HG02970 (cell line): ENCODE measurements around the gene LBH.

Experiments
- ATAC-seq: cut with Tn5 transposase; IDR thresholded peaks from one replicate; pipeline ENCODE4 v1.9.1; 2021; ENCODE audit warnings: mild to moderate bottlenecking, moderate library complexity, moderate number of reproducible peaks; ENCODE audit not compliant: unreplicated experiment, low FRiP score

LBH gene

GRCh38 chr2:30293303-30293921, 62.1 kb downstream of the LBH start:
- ATAC-seq, result no peak

GRCh38 chr2:30294133-30294532, 62.8 kb downstream of the LBH start:
- no peak for ATAC-seq

GRCh38 chr2:30296496-30296895, 65.2 kb downstream of the LBH start:
- ATAC-seq, result no peak

- no peak for ATAC-seq
Observed at GRCh38 chr2:30298302-30298701, 67.0 kb downstream of the LBH start.

GRCh38 chr2:30300122-30300455, 68.8 kb downstream of the LBH start:
- no peak for ATAC-seq

- ATAC-seq, result no peak
Observed at GRCh38 chr2:30300456-30301221, 69.3 kb downstream of the LBH start.

GRCh38 chr2:30301551-30301950, 70.2 kb downstream of the LBH start:
- no peak for ATAC-seq

- no peak for ATAC-seq
Observed at GRCh38 chr2:30302566-30302965, 71.2 kb downstream of the LBH start.

- no peak for ATAC-seq
Observed at GRCh38 chr2:30303095-30303494, 71.8 kb downstream of the LBH start.

- ATAC-seq, result no peak
Observed at GRCh38 chr2:30305235-30305634, 73.9 kb downstream of the LBH start.

GRCh38 chr2:30306522-30306921, 75.2 kb downstream of the LBH start:
- ATAC-seq, result no peak

GRCh38 chr2:30308280-30308679, 76.9 kb downstream of the LBH start:
- ATAC-seq, result no peak
